Mesothelial cell of epicardium (in vitro differentiated cells): Measurements from ENCODE around the gene LHFPL6. TPM values are rescaled to one million over a fixed set of nuclear protein-coding genes. Genes with fewer than 3 reads are reported as not detected.

Experiments
- DNase-seq, 2 experiments: peaks; one replicate each; pipeline ENCODE4 v3.0.0; 2021; ENCODE audit warnings: low spot score in 2 of 2; ENCODE audit not compliant: unreplicated experiment in 2 of 2
- H3K27ac Mint-ChIP-seq: 2 replicates; pipeline ENCODE4 v1.8.0; 2021; ENCODE audit warnings: mixed read lengths
- H3K27me3 Mint-ChIP-seq: 2 replicates; pipeline ENCODE4 v1.8.0; 2021; ENCODE audit warnings: low read depth, mixed read lengths
- H3K36me3 Mint-ChIP-seq: 2 replicates; pipeline ENCODE4 v1.8.0; 2021; ENCODE audit warnings: mixed read lengths
- H3K4me1 Mint-ChIP-seq: 2 replicates; pipeline ENCODE4 v1.8.0; 2021; ENCODE audit warnings: mixed read lengths
- H3K4me3 Mint-ChIP-seq: 2 replicates; pipeline ENCODE4 v1.8.0; 2021; ENCODE audit warnings: mild to moderate bottlenecking, moderate library complexity, mixed read lengths
- H3K9me3 Mint-ChIP-seq: 2 replicates; pipeline ENCODE4 v1.8.0; 2021; ENCODE audit warnings: mixed read lengths
- CTCF ChIP-seq: fragments of 200-600 bp; sonication (generic); IDR thresholded peaks from one replicate; pipeline ENCODE4 v1.5.0; 2021; ENCODE audit warnings: antibody characterized with exemption; ENCODE audit not compliant: unreplicated experiment
- total RNA-seq: library from RNA; stranded (reverse); gene quantifications from 3 replicates; pipeline ENCODE4 v1.2.1, GENCODE V29; 2021

Gene LHFPL6
- total RNA-seq, 1 donor from 2014 or later: 18.2 TPM

GRCh38 chr13:39607876-39608275, 4.9 kb upstream of the LHFPL6 start:
- peaks cover 16% of the 10 kb centered on the region for H3K27me3 Mint-ChIP-seq
- H3K27ac Mint-ChIP-seq: no peak overlapping the region
- H3K4me3 Mint-ChIP-seq: no peak overlapping the region
- no peak for DNase-seq
- no peaks in the 10 kb centered on the region for H3K36me3 Mint-ChIP-seq
- H3K9me3 Mint-ChIP-seq: no peaks in the 10 kb centered on the region
- TF ChIP-seq CTCF: no peak
- peaks cover 7% of the 10 kb centered on the region for H3K4me1 Mint-ChIP-seq

- Mint-ChIP-seq H3K27ac (no peak overlapping the region), H3K4me3 (no peak overlapping the region), H3K27me3 (peaks cover 16% of the 10 kb centered on the region), H3K4me1 (peaks cover 23% of the 10 kb centered on the region), H3K9me3 (no peaks in the 10 kb centered on the region), H3K36me3 (no peaks in the 10 kb centered on the region)
- DNase-seq: no peak
- TF ChIP-seq CTCF: no peak
Observed at GRCh38 chr13:39605677-39606320, 2.8 kb upstream of the LHFPL6 start.

DNA sequence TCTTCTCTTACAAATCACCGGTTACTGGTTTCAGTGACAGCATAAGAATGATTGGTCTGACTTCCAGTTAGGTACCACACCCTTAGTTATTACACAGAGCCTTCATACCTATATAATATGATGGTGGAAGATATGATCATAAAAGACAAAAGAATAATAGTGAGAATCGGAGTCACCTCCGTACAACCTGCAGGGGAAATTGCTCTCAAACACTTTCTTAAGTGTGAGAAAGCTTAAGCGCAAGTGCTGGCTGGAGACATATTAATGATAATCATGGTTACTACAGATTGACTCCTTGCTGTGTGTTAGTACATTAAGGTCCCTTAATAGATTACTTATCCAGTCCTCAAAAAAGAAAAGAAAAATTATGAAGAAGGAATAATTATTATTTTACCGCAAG, 1.8 kb upstream of the LHFPL6 start:
- H3K4me3 Mint-ChIP-seq: no peak overlapping the region

GRCh38 chr13:39603424-39603947, 493 bp upstream of the LHFPL6 start:
- Mint-ChIP-seq H3K4me1 (peaks cover 46% of the 10 kb centered on the region), H3K27ac (peak overlapping the region; percentile 89), H3K36me3 (no peaks in the 10 kb centered on the region), H3K9me3 (no peaks in the 10 kb centered on the region), H3K27me3 (peaks cover 11% of the 10 kb centered on the region), H3K4me3 (peak overlapping the region; percentile 81)
- TF ChIP-seq CTCF: no peak
- no peak for DNase-seq

More for the DNA sequence above, 1.8 kb upstream of the LHFPL6 start:
- Mint-ChIP-seq H3K9me3 (no peaks in the 10 kb centered on the region), H3K27ac (no peak overlapping the region), H3K27me3 (peaks cover 15% of the 10 kb centered on the region), H3K36me3 (no peaks in the 10 kb centered on the region), H3K4me1 (peaks cover 34% of the 10 kb centered on the region)
- DNase-seq: no peak
- TF ChIP-seq CTCF: no peak

GRCh38 chr13:39602277-39602613, 748 bp downstream of the LHFPL6 start:
- Mint-ChIP-seq H3K36me3 (no peaks in the 10 kb centered on the region), H3K4me1 (peaks cover 55% of the 10 kb centered on the region), H3K27me3 (peaks cover 3% of the 10 kb centered on the region), H3K27ac (peak overlapping the region; percentile 16), H3K9me3 (no peaks in the 10 kb centered on the region), H3K4me3 (peak overlapping the region; percentile 81)
- no peak for TF ChIP-seq CTCF
- no peak for DNase-seq
